ENCODE data around the gene SH2D3A. TPM values are rescaled to one million over a fixed set of nuclear protein-coding genes. Genes with fewer than 3 reads are reported as not detected.
A peak's percentile ranks its signal among the peaks of the same experiment; 100 is the strongest.

Gene SH2D3A
- total and polyA plus RNA-seq, 2 donors (not counting 3 experiments of a cell fraction or from before 2014, with no cell fraction given): 0.04 to 0.53 TPM

DNA sequence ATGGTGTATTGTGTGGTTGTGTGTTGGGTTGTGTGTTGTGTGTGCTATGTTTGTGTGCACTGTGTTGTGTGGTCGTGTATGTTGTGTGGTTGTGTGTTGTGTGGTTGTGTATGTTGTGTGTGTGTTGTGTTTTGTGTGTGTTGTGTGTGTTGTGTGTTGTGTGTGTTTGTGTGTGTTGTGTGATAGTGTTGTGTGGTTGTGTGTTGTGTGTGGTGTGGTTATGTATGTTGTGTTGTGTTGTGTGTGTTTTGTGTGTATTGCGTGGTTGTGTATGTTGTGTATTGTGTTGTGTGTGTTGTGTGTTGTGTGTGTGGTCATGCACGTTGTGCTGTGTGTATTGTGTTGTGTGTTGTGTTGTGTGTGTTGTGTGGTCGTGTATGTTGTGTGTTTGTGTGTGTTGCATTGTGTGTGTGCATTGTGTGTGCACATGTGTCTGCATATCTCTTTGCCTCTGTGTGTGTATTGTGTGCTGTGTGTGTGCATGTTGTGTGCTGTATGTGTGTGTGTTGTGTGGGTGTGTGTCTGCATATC is 49.7 kb downstream of the SH2D3A start:
- POLR2A ChIA-PET: no interaction called here
- Histone ChIP-seq H3K79me2 (ENCODE audit: control insufficient read depth, insufficient read depth, low read length) (no peaks in the 10 kb centered on the region), H2AFZ (ENCODE audit: low read depth, low read length) (no peak overlapping the region), H4K20me1 (replicated peaks; ENCODE audit: control insufficient read depth, extremely low read depth, insufficient read depth, low read length) (no peaks in the 10 kb centered on the region), H3K9me3 (replicated peaks; ENCODE audit: control insufficient read depth, insufficient read depth, low read length) (no peaks in the 10 kb centered on the region), H3K27me3 (ENCODE audit: control insufficient read depth in 2 of 2, insufficient read depth in 2 of 2, low read length in 2 of 2) (no peaks in the 10 kb centered on the region), H3K9ac (replicated peaks; ENCODE audit: extremely low read depth, insufficient read depth, low read length) (no peak overlapping the region), H3K27ac (ENCODE audit: insufficient read depth, low read depth, low read length) (no peak overlapping the region), H3K4me3 (replicated peaks in 1 of 3; ENCODE audit: insufficient read depth in 1 of 3, low read depth in 1 of 3, low read length in 3 of 3) (no peak overlapping the region), H3K4me2 (ENCODE audit: insufficient read depth, low read length) (no peak overlapping the region), H3K9me1 (replicated peaks; ENCODE audit: control insufficient read depth, extremely low read depth, insufficient read depth, low read length) (no peaks in the 10 kb centered on the region), H3K36me3 (ENCODE audit: control insufficient read depth in 2 of 2, extremely low read depth in 1 of 2, insufficient read depth in 2 of 2, low read length in 2 of 2) (no peaks in the 10 kb centered on the region), H3K4me1 (ENCODE audit: control insufficient read depth, extremely low read depth, insufficient read depth, low read length) (no peaks in the 10 kb centered on the region)
- TF ChIP-seq GATA2 (IDR thresholded peaks at IDR 0.05; ENCODE audit: insufficient read depth, insufficient read length, low read depth, low read length) (no peak), POLR2AphosphoS5 (IDR thresholded peaks at IDR 0.05; ENCODE audit: insufficient read depth, low read depth, low read length) (no peak), FOS (IDR thresholded peaks at IDR 0.05; ENCODE audit: borderline replicate concordance, insufficient read depth, low read length) (no peak), EZH2 (IDR thresholded peaks at IDR 0.05; ENCODE audit: borderline replicate concordance, low read depth, low read length, severe bottlenecking) (no peak), JUN (IDR thresholded peaks at IDR 0.05; ENCODE audit: borderline replicate concordance, insufficient read depth, insufficient read length, low read depth) (no peak), POLR2A (IDR thresholded peaks at IDR 0.05; ENCODE audit: low read depth, low read length) (no peak), MYC (IDR thresholded peaks at IDR 0.05; ENCODE audit: low read depth, low read length) (no peak)
- TF ChIP-seq, protein P1, sequence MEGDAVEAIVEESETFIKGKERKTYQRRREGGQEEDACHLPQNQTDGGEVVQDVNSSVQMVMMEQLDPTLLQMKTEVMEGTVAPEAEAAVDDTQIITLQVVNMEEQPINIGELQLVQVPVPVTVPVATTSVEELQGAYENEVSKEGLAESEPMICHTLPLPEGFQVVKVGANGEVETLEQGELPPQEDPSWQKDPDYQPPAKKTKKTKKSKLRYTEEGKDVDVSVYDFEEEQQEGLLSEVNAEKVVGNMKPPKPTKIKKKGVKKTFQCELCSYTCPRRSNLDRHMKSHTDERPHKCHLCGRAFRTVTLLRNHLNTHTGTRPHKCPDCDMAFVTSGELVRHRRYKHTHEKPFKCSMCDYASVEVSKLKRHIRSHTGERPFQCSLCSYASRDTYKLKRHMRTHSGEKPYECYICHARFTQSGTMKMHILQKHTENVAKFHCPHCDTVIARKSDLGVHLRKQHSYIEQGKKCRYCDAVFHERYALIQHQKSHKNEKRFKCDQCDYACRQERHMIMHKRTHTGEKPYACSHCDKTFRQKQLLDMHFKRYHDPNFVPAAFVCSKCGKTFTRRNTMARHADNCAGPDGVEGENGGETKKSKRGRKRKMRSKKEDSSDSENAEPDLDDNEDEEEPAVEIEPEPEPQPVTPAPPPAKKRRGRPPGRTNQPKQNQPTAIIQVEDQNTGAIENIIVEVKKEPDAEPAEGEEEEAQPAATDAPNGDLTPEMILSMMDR (IDR thresholded peaks at IDR 0.05; ENCODE audit: extremely low read depth in 1 of 2, insufficient read depth in 1 of 2, low read depth in 1 of 2, low read length in 2 of 2): no peak
- TF ChIP-seq, protein P2, sequence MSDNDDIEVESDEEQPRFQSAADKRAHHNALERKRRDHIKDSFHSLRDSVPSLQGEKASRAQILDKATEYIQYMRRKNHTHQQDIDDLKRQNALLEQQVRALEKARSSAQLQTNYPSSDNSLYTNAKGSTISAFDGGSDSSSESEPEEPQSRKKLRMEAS (IDR thresholded peaks at IDR 0.05; ENCODE audit: insufficient read depth, insufficient read length): no peak
- FAIRE-seq (peak; percentile 50), DNase-seq (ENCODE audit: low read depth, low spot score) (no peak)
- dilution Hi-C loops (cut with MboI; ENCODE audit: extremely low pct_ligation_motif_present, low sequenced_read_pairs): no loop called here
- CTCF ChIA-PET: no interaction called here
- intact Hi-C loops (cut with micrococcal nuclease): no loop called here
- no TSS peak for BruUV-seq (replicated peaks)
